ENCODE data around the gene LAMC3.

LAMC3 gene

GRCh38 chr9:131126059-131126426, 117.1 kb downstream of the LAMC3 start:
- no peak for DNase-seq

- no peak for DNase-seq
Measured at GRCh38 chr9:131129183-131129582, 120.2 kb downstream of the LAMC3 start.

GRCh38 chr9:131138676-131139075, 129.7 kb downstream of the LAMC3 start:
- no peak for DNase-seq

GRCh38 chr9:131140112-131140511, 131.1 kb downstream of the LAMC3 start:
- no peak for DNase-seq

GRCh38 chr9:131140550-131140949, 131.6 kb downstream of the LAMC3 start:
- DNase-seq, result no peak

- DNase-seq, result no peak
Measured at GRCh38 chr9:131142160-131142559, 133.2 kb downstream of the LAMC3 start.

All from activated CD4-positive, CD25-positive, alpha-beta regulatory T cell (primary cell).